NT2/D1 (cell line): Measurements from ENCODE around the gene CEP57.
"Not testable (repeated sequence)": the region's sequence is repeated elsewhere in the genome, so short reads cannot be mapped to it uniquely, and the experiment has no call there.

Experiments
- DNase-seq: peaks from one replicate; pipeline ENCODE4 v3.0.0-alpha.2; 2011; ENCODE audit warnings: low read depth, low spot score
- H3K27me3 ChIP-seq: 2 replicates; pipeline ENCODE4 v1.6.0; 2011; ENCODE audit warnings: mild to moderate bottlenecking; ENCODE audit not compliant: insufficient read length, insufficient read depth
- H3K36me3 ChIP-seq: 2 replicates; pipeline ENCODE4 v1.6.1; 2011; ENCODE audit warnings: mild to moderate bottlenecking, low read length, mixed read lengths; ENCODE audit not compliant: insufficient read depth, insufficient read length
- H3K4me1 ChIP-seq: 2 replicates; pipeline ENCODE4 v1.5.1; 2011; ENCODE audit not compliant: insufficient read depth, insufficient read length
- H3K4me3 ChIP-seq: 2 replicates; pipeline ENCODE4 v1.5.1; 2011; ENCODE audit warnings: low read depth; ENCODE audit not compliant: insufficient read length
- H3K9ac ChIP-seq: 2 replicates; pipeline ENCODE4 v1.6.0; 2011; ENCODE audit warnings: low read depth; ENCODE audit not compliant: insufficient read length
- H3K9me3 ChIP-seq: 2 replicates; pipeline ENCODE4 v1.5.1; 2011; ENCODE audit warnings: mild to moderate bottlenecking, low read length; ENCODE audit not compliant: insufficient read depth
- SUZ12 ChIP-seq: IDR thresholded peaks from 2 replicates; pipeline ENCODE4 v1.6.1; 2011; ENCODE audit not compliant: insufficient read length, insufficient read depth; ENCODE audit errors: extremely low read depth
- YY1 ChIP-seq: IDR thresholded peaks from 2 replicates; pipeline ENCODE4 v1.6.1; 2011; ENCODE audit not compliant: insufficient read length, insufficient read depth
- ZNF274 ChIP-seq: IDR thresholded peaks from 2 replicates; pipeline ENCODE4 v1.6.1; 2011; ENCODE audit warnings: mild to moderate bottlenecking, low read depth, low read length

Gene CEP57

DNA sequence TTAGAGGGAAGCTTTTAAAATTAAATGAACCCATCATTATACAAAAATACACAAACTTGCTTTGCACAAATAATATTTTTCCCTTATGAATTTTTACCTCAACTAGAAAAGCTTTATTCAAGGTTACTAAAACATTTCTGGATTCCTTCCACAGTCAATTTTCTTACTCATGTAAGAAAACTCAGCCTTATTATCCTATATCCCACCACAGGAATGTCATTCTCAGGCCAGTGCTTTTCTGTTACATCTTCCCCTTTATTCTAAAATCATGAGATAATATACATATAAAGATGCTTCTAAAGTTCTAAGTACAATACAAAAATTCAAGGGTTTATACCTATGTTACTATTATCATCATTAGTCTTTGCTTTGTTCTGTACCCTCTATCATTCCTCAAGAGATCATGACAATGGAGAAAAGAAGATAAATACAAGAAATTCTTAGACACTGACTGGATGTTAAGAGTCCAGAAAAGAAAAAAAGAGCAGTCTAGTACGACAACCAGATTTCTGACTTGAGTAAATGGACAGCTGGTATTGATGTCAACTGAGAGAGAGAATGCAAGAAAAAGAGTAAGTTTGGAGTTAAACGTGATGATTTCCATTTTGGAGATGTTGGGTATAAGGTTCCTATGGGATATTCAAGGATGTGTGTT lies 73.3 kb downstream of the CEP57 start:
- Histone ChIP-seq H3K4me1 (no peaks in the 10 kb centered on the region), H3K27me3 (no peaks in the 10 kb centered on the region), H3K9me3 (no peaks in the 10 kb centered on the region), H3K9ac (no peak overlapping the region), H3K4me3 (no peak overlapping the region), H3K36me3 (peaks cover 16% of the 10 kb centered on the region)
- DNase-seq: no peak
- no peak for TF ChIP-seq ZNF274
- TF ChIP-seq YY1: no peak
- no peak for TF ChIP-seq SUZ12

- no peak overlapping the region for H3K4me3 ChIP-seq
- no peak for DNase-seq
- H3K9me3 ChIP-seq: no peaks in the 10 kb centered on the region
- H3K4me1 ChIP-seq: no peaks in the 10 kb centered on the region
- peaks cover 6% of the 10 kb centered on the region for H3K36me3 ChIP-seq
- no peak for TF ChIP-seq YY1
- TF ChIP-seq SUZ12: no peak
- TF ChIP-seq ZNF274: no peak
- H3K27me3 ChIP-seq: no peaks in the 10 kb centered on the region
- no peak overlapping the region for H3K9ac ChIP-seq
Observed at GRCh38 chr11:95867105-95867504, 76.8 kb downstream of the CEP57 start.

DNA sequence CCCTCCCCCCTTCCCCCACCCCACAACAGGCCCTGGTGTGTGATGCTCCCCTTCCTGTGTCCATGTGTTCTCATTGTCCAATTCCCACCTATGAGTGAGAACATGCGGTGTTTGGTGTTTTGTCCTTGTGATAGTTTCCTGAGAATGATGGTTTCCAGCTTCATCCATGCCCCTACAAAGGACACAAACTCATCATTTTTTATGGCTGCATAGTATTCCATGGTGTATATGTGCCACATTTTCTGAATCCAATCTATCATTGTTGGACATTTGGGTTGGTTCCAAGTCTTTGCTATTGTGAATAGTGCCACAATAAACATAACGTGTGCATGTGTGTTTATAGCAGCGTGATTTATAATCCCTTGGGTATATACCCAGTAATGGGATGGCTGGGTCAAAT lies 80.6 kb downstream of the CEP57 start:
- not testable (repeated sequence) for H3K4me3 ChIP-seq, H3K4me1 ChIP-seq, H3K9me3 ChIP-seq, H3K9ac ChIP-seq, H3K27me3 ChIP-seq, H3K36me3 ChIP-seq, DNase-seq

GRCh38 chr11:95877291-95877690 lies 87.0 kb downstream of the CEP57 start:
- no peak overlapping the region for H3K9ac ChIP-seq
- no peak for TF ChIP-seq YY1
- TF ChIP-seq ZNF274: no peak
- no peak for TF ChIP-seq SUZ12
- no peaks in the 10 kb centered on the region; the same call in 1 of the 2 replicates for H3K9me3 ChIP-seq
- H3K36me3 ChIP-seq: no peaks in the 10 kb centered on the region
- DNase-seq: no peak
- no peak overlapping the region for H3K4me3 ChIP-seq
- H3K27me3 ChIP-seq: no peaks in the 10 kb centered on the region
- no peaks in the 10 kb centered on the region for H3K4me1 ChIP-seq
